T47D (cell line): ENCODE data around the gene USF2.

Experiments
- DNase-seq, 2 experiments: peaks; one replicate each; pipeline versions ENCODE4 v3.0.0 to v3.0.0-alpha.2; 2011 to 2012; ENCODE audit warnings: low read depth in 1 of 2, low spot score in 1 of 2
- JUND ChIP-seq: IDR thresholded peaks from 2 replicates; pipeline ENCODE4 v1.6.1; 2012; ENCODE audit warnings: low read depth
- in situ Hi-C: cut with HindIII; loops from 2 replicates; pipeline ENCODE4 v1.10.0; 2016; ENCODE audit warnings: low sequenced_read_pairs, low pct_unique_long_range_greater_than_20kb

The USF2 gene

GRCh38 chr19:35317464-35318043 is 48.8 kb downstream of the USF2 start:
- in situ Hi-C loops, result no loop called here
- peak in 1 of 2 experiments; percentile 88 for DNase-seq
- TF ChIP-seq JUND, result no peak

GRCh38 chr19:35318679-35319448 is 50.1 kb downstream of the USF2 start:
- DNase-seq, result peak in 1 of 2 experiments; percentile 80
- in situ Hi-C loops, result no loop called here
- TF ChIP-seq JUND, result no peak

DNA sequence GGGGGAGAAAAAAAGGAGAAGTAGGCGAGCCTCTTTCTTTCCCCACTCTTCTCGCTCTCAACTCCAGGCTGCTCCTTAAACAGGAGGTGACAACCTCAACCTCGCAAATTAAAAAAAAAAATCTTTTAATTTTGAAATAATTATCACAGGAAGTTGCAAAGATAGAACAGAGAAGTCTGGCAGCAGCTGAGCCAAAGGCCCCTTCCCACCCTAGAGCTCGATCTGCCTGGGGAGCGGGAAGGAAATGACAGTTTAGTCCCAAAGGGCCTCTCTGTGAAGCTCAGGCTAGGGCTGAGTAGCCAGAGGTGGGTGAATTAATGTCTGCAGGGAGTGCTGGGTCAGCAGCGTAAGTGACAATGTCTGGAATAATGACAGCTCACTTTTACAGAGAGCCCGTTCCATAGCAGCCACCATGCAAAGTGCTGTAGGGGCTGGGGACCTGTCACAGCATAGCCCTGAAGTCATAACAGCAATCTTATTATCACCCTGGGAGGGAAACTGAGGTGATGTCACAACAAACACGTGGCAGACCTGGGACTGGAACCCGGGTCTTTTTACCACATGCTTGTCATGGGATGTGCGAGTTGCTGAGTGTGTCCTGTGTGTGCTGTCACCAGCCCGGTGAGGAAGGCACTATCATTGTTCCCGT is 51.4 kb downstream of the USF2 start:
- DNase-seq, result no peak
- TF ChIP-seq JUND, result no peak
- in situ Hi-C loops, result no loop called here

DNA sequence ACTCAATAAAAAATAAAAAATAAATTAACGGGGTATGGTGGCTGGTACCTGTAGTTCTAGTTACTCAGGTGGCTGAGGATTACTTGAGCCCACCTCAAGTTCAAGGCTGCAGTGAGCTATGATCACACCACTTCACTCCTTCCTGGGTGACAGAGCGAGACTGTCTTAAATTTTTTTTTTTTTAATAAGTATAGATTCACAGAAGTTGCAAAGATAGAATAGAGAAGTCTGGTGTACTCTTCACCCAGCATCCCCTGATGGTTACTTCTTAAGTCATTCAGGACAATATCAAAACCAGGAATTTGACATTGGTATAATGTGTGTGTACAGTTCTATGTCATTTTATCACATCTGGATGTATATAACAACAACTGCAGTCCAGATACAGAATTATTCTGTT is 52.5 kb downstream of the USF2 start:
- in situ Hi-C loops, result no loop called here
- no peak for TF ChIP-seq JUND
- no peak for DNase-seq

DNA sequence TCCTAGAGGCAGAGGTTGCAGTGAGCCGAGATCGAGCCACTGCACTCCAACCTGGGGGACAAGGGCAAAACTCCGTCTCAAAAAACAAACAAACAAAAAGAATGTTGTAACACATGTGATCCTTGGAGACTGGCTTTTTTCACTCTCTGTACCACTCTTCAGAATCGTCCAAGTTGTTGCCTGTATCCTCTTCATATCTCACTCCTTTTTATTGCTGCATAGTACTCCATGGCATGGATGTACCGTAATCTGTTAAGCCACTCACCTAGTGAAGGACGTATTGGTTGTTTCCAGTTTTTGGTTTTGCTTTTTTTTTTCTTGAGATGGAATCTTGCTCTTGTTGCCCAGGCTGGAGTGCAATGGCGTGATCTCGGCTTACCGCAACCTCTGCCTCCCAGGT is 53.3 kb downstream of the USF2 start:
- no peak for DNase-seq
- TF ChIP-seq JUND, result no peak
- in situ Hi-C loops, result no loop called here

GRCh38 chr19:35327642-35328041 is 58.9 kb downstream of the USF2 start:
- DNase-seq, result peak in 1 of 2 experiments; percentile 30
- TF ChIP-seq JUND, result no peak
- in situ Hi-C loops, result no loop called here

DNA sequence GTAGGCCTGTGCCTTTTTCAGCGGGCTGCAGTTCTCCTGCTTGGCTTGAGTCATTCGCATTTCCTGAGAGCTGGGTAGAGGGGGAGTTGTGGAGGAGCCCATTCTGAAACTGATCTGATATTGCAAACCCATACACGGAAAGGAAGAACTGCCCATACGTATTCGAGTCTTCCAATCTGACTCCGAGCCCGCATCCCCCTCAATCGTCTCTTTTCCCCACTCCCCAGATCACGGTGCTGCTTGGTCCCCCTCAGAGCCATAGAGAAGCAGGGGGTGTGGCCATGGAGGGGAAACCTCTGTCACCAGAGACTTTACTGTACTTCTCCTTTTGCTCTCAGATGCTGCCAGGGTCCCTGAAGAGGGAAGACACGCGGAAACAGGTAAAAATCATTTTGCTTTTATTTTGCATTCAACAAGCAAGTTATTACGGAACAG is 60.1 kb downstream of the USF2 start, which contains the start of gene CD22:
Gene CD22, plus strand, starts transcription at position 337 of the 435 bp plus-strand sequence. CDS start 2,854 bp downstream, outside the sequence.
- in situ Hi-C loops, result no loop called here
- DNase-seq, result no peak

GRCh38 chr19:35329323-35329722 is 60.6 kb downstream of the USF2 start:
- TF ChIP-seq JUND, result no peak
- in situ Hi-C loops, result no loop called here
- DNase-seq, result no peak

More for the DNA sequence above, 60.1 kb downstream of the USF2 start, which contains the start of gene CD22:
- TF ChIP-seq JUND, result no peak
